Endodermal cell (in vitro differentiated cells): Measurements from ENCODE around the gene ZBTB37. TPM values are rescaled to one million over a fixed set of nuclear protein-coding genes. Genes with fewer than 3 reads are reported as not detected.

Experiments used
- DNase-seq: peaks from one replicate; pipeline ENCODE4 v3.0.0-alpha.2; 2017
- H3K27ac ChIP-seq: 2 replicates; pipeline ENCODE4 v1.5.1; 2013; ENCODE audit warnings: mild to moderate bottlenecking, low read depth, low read length, moderate library complexity
- H3K27me3 ChIP-seq: 2 replicates; pipeline ENCODE4 v1.6.1; 2013; ENCODE audit warnings: mild to moderate bottlenecking, low read length, moderate library complexity; ENCODE audit not compliant: insufficient read depth, control insufficient read depth, poor library complexity, severe bottlenecking
- H3K36me3 ChIP-seq: 2 replicates; pipeline ENCODE4 v1.7.0; 2013; ENCODE audit warnings: mild to moderate bottlenecking, low read length, moderate library complexity; ENCODE audit not compliant: control insufficient read depth, insufficient read depth
- H3K4me1 ChIP-seq: one replicate; pipeline ENCODE4 v1.7.0; 2013; ENCODE audit warnings: low read length; ENCODE audit not compliant: control insufficient read depth, insufficient read depth
- H3K4me3 ChIP-seq: 2 replicates; pipeline ENCODE4 v1.5.1; 2013; ENCODE audit warnings: mild to moderate bottlenecking, low read length, moderate library complexity
- H3K9ac ChIP-seq: 2 replicates; pipeline ENCODE4 v1.6.1; 2013; ENCODE audit warnings: mild to moderate bottlenecking, low read length, moderate library complexity; ENCODE audit not compliant: poor library complexity, severe bottlenecking; ENCODE audit errors: extremely low read depth
- H3K9me3 ChIP-seq: 2 replicates; pipeline ENCODE4 v1.6.1; 2013; ENCODE audit warnings: mild to moderate bottlenecking, low read length, moderate library complexity; ENCODE audit not compliant: control insufficient read depth
- H3K27ac Mint-ChIP-seq: 2 replicates; pipeline ENCODE4 v1.8.0; 2020; ENCODE audit warnings: mixed read lengths
- H3K27me3 Mint-ChIP-seq: 2 replicates; pipeline ENCODE4 v1.8.0; 2021; ENCODE audit warnings: mild to moderate bottlenecking, mixed read lengths; ENCODE audit not compliant: insufficient read depth
- H3K36me3 Mint-ChIP-seq: 2 replicates; pipeline ENCODE4 v1.8.0; 2020; ENCODE audit warnings: low read depth, mixed read lengths
- H3K4me1 Mint-ChIP-seq: 2 replicates; pipeline ENCODE4 v1.8.0; 2020; ENCODE audit warnings: mixed read lengths
- H3K4me3 Mint-ChIP-seq: 2 replicates; pipeline ENCODE4 v1.8.0; 2020; ENCODE audit warnings: mild to moderate bottlenecking, moderate library complexity, mixed read lengths
- H3K9me3 Mint-ChIP-seq: 2 replicates; pipeline ENCODE4 v1.8.0; 2020; ENCODE audit warnings: mild to moderate bottlenecking, mixed read lengths
- CTCF ChIP-seq: fragments of 200-600 bp; sonication (generic); conservative IDR thresholded peaks from 2 replicates; pipeline ENCODE4 v1.5.0; 2021; ENCODE audit warnings: antibody characterized with exemption, mild to moderate bottlenecking
- whole genome bisulfite sequencing, 2 experiments: methylation state at CpG; one replicate each; pipeline versions ENCODE4 v1.1.5 to v1.1.7; 2013; ENCODE audit warnings: missing lambda C conversion rate in 2 of 2, mixed read lengths in 1 of 2; ENCODE audit not compliant: insufficient coverage in 1 of 2, insufficient read length in 1 of 2; 5-methylcytosine and 5-hydroxymethylcytosine counted together
- total RNA-seq, 2 donors: library from RNA; stranded (reverse); fragmentation: NEBNext Ultra II Directional in 1 of 2; extraction: Animal tissue kit (Norgen Biotek cat#: 25700) in 1 of 2; gene quantifications; 2 replicates in 1 of 2; 3 replicates in 1 of 2; pipeline ENCODE4 v1.2.1, GENCODE V29; 2021

ZBTB37 gene
- total RNA-seq, 2 donors from 2014 or later, result 17.4 to 24.2 TPM

- H3K4me1 Mint-ChIP-seq, result peaks cover 17% of the 10 kb centered on the region
- Histone ChIP-seq H3K36me3 (peaks cover 70% of the 10 kb centered on the region), H3K9ac (no peak overlapping the region), H3K4me1 (no peaks in the 10 kb centered on the region), H3K4me3 (no peak overlapping the region), H3K9me3 (no peaks in the 10 kb centered on the region), H3K27me3 (no peaks in the 10 kb centered on the region), H3K27ac (peak overlapping the region; percentile 35)
- no peak overlapping the region for H3K4me3 Mint-ChIP-seq
- peaks cover 64% of the 10 kb centered on the region for H3K36me3 Mint-ChIP-seq
- peak; percentile 63 for DNase-seq
- H3K9me3 Mint-ChIP-seq, result no peaks in the 10 kb centered on the region
- no peak for TF ChIP-seq CTCF
- peak overlapping the region; percentile 91 for H3K27ac Mint-ChIP-seq
- no peaks in the 10 kb centered on the region for H3K27me3 Mint-ChIP-seq
- 66 to 75% methylated on average over 8 of the region's 8 CpGs for WGBS, 2 experiments
These were observed 5.4 kb upstream of the ZBTB37 start for GRCh38 chr1:173862769-173863223.

GRCh38 chr1:173863224-173864161, 4.7 kb upstream of the ZBTB37 start:
- peaks cover 59% of the 10 kb centered on the region for H3K36me3 Mint-ChIP-seq

More at GRCh38 chr1:173863224-173864161, 4.7 kb upstream of the ZBTB37 start:
- Histone ChIP-seq H3K9ac (peak overlapping the region; percentile 100), H3K27ac (peak overlapping the region; percentile 35), H3K27me3 (no peaks in the 10 kb centered on the region), H3K4me1 (no peaks in the 10 kb centered on the region), H3K4me3 (peak overlapping the region; percentile 99), H3K9me3 (no peaks in the 10 kb centered on the region), H3K36me3 (peaks cover 63% of the 10 kb centered on the region)
- Mint-ChIP-seq H3K9me3 (no peaks in the 10 kb centered on the region), H3K4me3 (peak overlapping the region; percentile 96), H3K27me3 (no peaks in the 10 kb centered on the region), H3K27ac (peak overlapping the region; percentile 91), H3K4me1 (peaks cover 17% of the 10 kb centered on the region)
- no peak for DNase-seq
- no peak for TF ChIP-seq CTCF
